Non-pigmented ciliary epithelial cell (primary cell): ENCODE results near the gene CD86.
"Not testable (repeated sequence)": the region's sequence is repeated elsewhere in the genome, so short reads cannot be mapped to it uniquely, and the experiment has no call there.

ENCODE experiments used
- DNase-seq: peaks from one replicate; pipeline ENCODE4 v3.0.0-alpha.2; 2010; ENCODE audit warnings: low read depth

CD86 gene

GRCh38 chr3:122055215-122055614 is at the start of gene CD86:
CD86 (plus strand) TSS chr3:122055362; CDS start chr3:122055490, 128 bp downstream.
- DNase-seq: no peak

- DNase-seq: no peak
Measured at GRCh38 chr3:122006267-122006666, 48.9 kb upstream of the CD86 start.

GRCh38 chr3:122008166-122008565 is 47.0 kb upstream of the CD86 start:
- DNase-seq: no peak

GRCh38 chr3:122010506-122010905 is 44.7 kb upstream of the CD86 start:
- no peak for DNase-seq

- no peak for DNase-seq
Measured at GRCh38 chr3:122011396-122011795, 43.8 kb upstream of the CD86 start.

GRCh38 chr3:122012821-122013220 is 42.3 kb upstream of the CD86 start:
- DNase-seq: no peak

GRCh38 chr3:122013448-122013925 is 41.7 kb upstream of the CD86 start:
- DNase-seq: no peak

GRCh38 chr3:122014741-122015140 is 40.4 kb upstream of the CD86 start:
- DNase-seq: no peak

GRCh38 chr3:122019493-122019892 is 35.7 kb upstream of the CD86 start:
- no peak for DNase-seq

- no peak for DNase-seq
Measured at GRCh38 chr3:122021037-122021436, 34.1 kb upstream of the CD86 start.

GRCh38 chr3:122021811-122022401 is 33.3 kb upstream of the CD86 start, which contains the start of gene ILDR1:
ILDR1 (minus strand) TSS chr3:122022247; CDS start chr3:122022077, 170 bp downstream.
- DNase-seq: no peak

GRCh38 chr3:122023335-122023910 is 31.7 kb upstream of the CD86 start:
- DNase-seq: no peak

GRCh38 chr3:122024800-122025199 is 30.4 kb upstream of the CD86 start:
- no peak for DNase-seq

- no peak for DNase-seq
Measured at GRCh38 chr3:122025296-122025695, 29.9 kb upstream of the CD86 start.

- no peak for DNase-seq
Measured at GRCh38 chr3:122030381-122031122, 24.6 kb upstream of the CD86 start.

GRCh38 chr3:122031123-122031468 is 24.1 kb upstream of the CD86 start:
- no peak for DNase-seq

GRCh38 chr3:122032531-122032930 is 22.6 kb upstream of the CD86 start:
- no peak for DNase-seq

GRCh38 chr3:122033023-122033422 is 22.1 kb upstream of the CD86 start:
- DNase-seq: no peak

- not testable (repeated sequence) for DNase-seq
Measured at GRCh38 chr3:122047296-122047695, 7.9 kb upstream of the CD86 start.

- DNase-seq: not testable (repeated sequence)
Measured at GRCh38 chr3:122047773-122048172, 7.4 kb upstream of the CD86 start.

GRCh38 chr3:122052968-122053367 is 2.2 kb upstream of the CD86 start:
- no peak for DNase-seq

- no peak for DNase-seq
Measured at GRCh38 chr3:122057671-122058070, 2.5 kb downstream of the CD86 start.

- DNase-seq: no peak
Measured at GRCh38 chr3:122058294-122058693, 3.1 kb downstream of the CD86 start.
